ENCODE data around the gene NMRAL1. TPM values are rescaled to one million over a fixed set of nuclear protein-coding genes. Genes with fewer than 3 reads are reported as not detected.

The NMRAL1 gene
- total and polyA plus RNA-seq, 10 donors = 26.3 to 58.6 (median 41.8) TPM

- TF ChIP-seq POLR2AphosphoS5 (IDR thresholded peaks at IDR 0.05) (peak; percentile 74 to 86 (median 74)), POLR2A (IDR thresholded peaks at IDR 0.05) (no peak)
- TF ChIP-seq, protein P1, sequence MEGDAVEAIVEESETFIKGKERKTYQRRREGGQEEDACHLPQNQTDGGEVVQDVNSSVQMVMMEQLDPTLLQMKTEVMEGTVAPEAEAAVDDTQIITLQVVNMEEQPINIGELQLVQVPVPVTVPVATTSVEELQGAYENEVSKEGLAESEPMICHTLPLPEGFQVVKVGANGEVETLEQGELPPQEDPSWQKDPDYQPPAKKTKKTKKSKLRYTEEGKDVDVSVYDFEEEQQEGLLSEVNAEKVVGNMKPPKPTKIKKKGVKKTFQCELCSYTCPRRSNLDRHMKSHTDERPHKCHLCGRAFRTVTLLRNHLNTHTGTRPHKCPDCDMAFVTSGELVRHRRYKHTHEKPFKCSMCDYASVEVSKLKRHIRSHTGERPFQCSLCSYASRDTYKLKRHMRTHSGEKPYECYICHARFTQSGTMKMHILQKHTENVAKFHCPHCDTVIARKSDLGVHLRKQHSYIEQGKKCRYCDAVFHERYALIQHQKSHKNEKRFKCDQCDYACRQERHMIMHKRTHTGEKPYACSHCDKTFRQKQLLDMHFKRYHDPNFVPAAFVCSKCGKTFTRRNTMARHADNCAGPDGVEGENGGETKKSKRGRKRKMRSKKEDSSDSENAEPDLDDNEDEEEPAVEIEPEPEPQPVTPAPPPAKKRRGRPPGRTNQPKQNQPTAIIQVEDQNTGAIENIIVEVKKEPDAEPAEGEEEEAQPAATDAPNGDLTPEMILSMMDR (IDR thresholded peaks at IDR 0.05 in 8 of 11, conservative IDR thresholded peaks at IDR 0.05 in 3 of 11) = peak in 1 of 11 experiments; percentile 8
- Histone ChIP-seq H3K27me3 (replicated peaks in 1 of 7) (no peaks in the 10 kb centered on the region), H3K4me1 (peaks cover 20 to 70% (median 44%) of the 10 kb centered on the region in 6 donors), H3K9me3 (no peaks in the 10 kb centered on the region), H3K4me3 (peak overlapping the region in 1 of 8 donors; percentile 56), H3K36me3 (peaks cover 4 to 60% (median 39%) of the 10 kb centered on the region in 6 donors), H3K27ac (peak overlapping the region; percentile 72 to 93 (median 89))
- peak; percentile 94 for DNase-seq
- 35 to 45% (median 40%) methylated on average over 13 of the region's 13 CpGs for WGBS, 5 donors
- intact Hi-C loops (cut with DNase I; ENCODE audit: low total_unique reads) = no loop called here
Measured at GRCh38 chr16:4505356-4506147, 31.1 kb upstream of the NMRAL1 start.

DNA sequence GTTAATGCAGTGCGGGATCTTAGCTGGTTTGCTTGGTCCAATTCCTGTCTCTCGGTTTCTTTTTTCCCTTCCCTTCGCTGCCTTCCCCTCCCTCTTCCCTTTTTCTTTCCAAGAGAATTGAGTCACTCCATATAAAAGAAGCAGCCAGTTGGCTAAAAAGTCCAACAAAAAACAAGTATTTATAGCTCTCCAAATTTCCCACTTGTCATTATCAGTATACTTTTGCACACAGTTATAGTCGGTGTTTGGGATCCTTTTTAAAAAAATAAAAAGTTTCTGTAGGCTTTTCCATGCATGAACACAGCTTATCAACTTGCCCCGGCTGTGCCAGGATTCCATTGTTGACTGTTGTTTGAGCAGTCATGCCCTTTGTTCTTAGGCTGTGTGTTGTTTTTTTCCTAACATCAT lies 26.6 kb upstream of the NMRAL1 start:
- Histone ChIP-seq H3K36me3 (peaks cover 0 to 51% (median 10%) of the 10 kb centered on the region in 6 donors), H3K4me1 (peaks cover 17 to 78% (median 38%) of the 10 kb centered on the region in 6 donors), H3K9me3 (no peaks in the 10 kb centered on the region), H3K27ac (peak overlapping the region in 1 of 8 donors; percentile 19), H3K4me3 (no peak overlapping the region), H3K27me3 (replicated peaks in 1 of 7) (no peaks in the 10 kb centered on the region)
- DNase-seq = no peak
- WGBS, 5 donors = 68 to 81% (median 75%) methylated on average over 5 of the region's 5 CpGs
- TF ChIP-seq, protein P1 (IDR thresholded peaks at IDR 0.05 in 8 of 11, conservative IDR thresholded peaks at IDR 0.05 in 3 of 11) = no peak
- TF ChIP-seq POLR2AphosphoS5 (IDR thresholded peaks at IDR 0.05) = no peak
- no peak for TF ChIP-seq POLR2A (IDR thresholded peaks at IDR 0.05)
- intact Hi-C loops (cut with DNase I; ENCODE audit: low total_unique reads) = no loop called here

GRCh38 chr16:4500272-4500671 lies 25.8 kb upstream of the NMRAL1 start:
- intact Hi-C loops (cut with DNase I; ENCODE audit: low total_unique reads) = no loop called here
- no peak overlapping the region for H3K4me3 ChIP-seq
- peaks cover 10 to 76% (median 31%) of the 10 kb centered on the region in 6 donors for H3K4me1 ChIP-seq
- H3K27ac ChIP-seq = peak overlapping the region in 1 of 8 donors; percentile 19
- WGBS, 5 donors = 74 to 92% (median 84%) methylated on average over 3 of the region's 3 CpGs
- peaks cover 0 to 48% (median 10%) of the 10 kb centered on the region in 6 donors for H3K36me3 ChIP-seq
- no peaks in the 10 kb centered on the region for H3K9me3 ChIP-seq
- H3K27me3 ChIP-seq (replicated peaks in 1 of 7) = no peaks in the 10 kb centered on the region
- no peak for DNase-seq
- TF ChIP-seq, protein P1 (IDR thresholded peaks at IDR 0.05 in 8 of 11, conservative IDR thresholded peaks at IDR 0.05 in 3 of 11) = no peak
- TF ChIP-seq POLR2AphosphoS5 (IDR thresholded peaks at IDR 0.05) = no peak

DNA sequence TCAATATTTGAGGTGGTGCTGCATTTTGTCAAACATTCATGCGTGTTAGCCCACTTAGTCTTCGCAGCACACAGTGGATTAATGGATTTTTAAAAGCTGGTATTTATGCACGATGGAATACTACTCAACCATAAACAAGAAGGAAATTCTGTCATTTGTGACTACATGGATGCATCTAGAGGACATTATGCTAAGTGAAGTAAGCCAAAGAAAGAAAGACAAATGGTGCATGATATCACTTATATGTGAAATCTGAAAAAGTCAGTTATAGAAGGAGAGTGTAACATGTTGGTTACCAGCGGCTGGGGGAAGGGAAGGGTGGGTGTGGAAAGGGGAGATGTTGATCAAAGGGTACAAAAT lies 24.8 kb upstream of the NMRAL1 start:
- 93 to 98% (median 94%) methylated on average over 4 of the region's 4 CpGs for WGBS, 5 donors

More for the DNA sequence above, 24.8 kb upstream of the NMRAL1 start:
- intact Hi-C loops (cut with DNase I; ENCODE audit: low total_unique reads) = no loop called here
- Histone ChIP-seq H3K4me1 (peaks cover 4 to 76% (median 27%) of the 10 kb centered on the region in 6 donors), H3K9me3 (no peaks in the 10 kb centered on the region), H3K4me3 (no peak overlapping the region), H3K27ac (no peak overlapping the region), H3K36me3 (peaks cover 0 to 47% (median 10%) of the 10 kb centered on the region in 6 donors), H3K27me3 (replicated peaks in 1 of 7) (no peaks in the 10 kb centered on the region)
- no peak for DNase-seq
- TF ChIP-seq, protein P1 (IDR thresholded peaks at IDR 0.05 in 8 of 11, conservative IDR thresholded peaks at IDR 0.05 in 3 of 11) = no peak
- no peak for TF ChIP-seq POLR2AphosphoS5 (IDR thresholded peaks at IDR 0.05)
- no peak for TF ChIP-seq POLR2A (IDR thresholded peaks at IDR 0.05)

Measured in spleen (tissue), 11 donors.